Ovary (tissue), 3 donors: ENCODE results near the gene USF2.

ENCODE experiments used
- CTCF ChIP-seq, 3 donors: fragments of 450-650 bp in 2 of 3; fragments of 200-600 bp in 1 of 3; IDR thresholded peaks; one replicate each; pipeline versions ENCODE4 v1.5.1 to v1.8.0; 2016 to 2022; ENCODE audit warnings: antibody characterized with exemption in 3 of 3, mild to moderate bottlenecking in 1 of 3
- EP300 ChIP-seq: sonication (generic); formaldehyde crosslinking; IDR thresholded peaks from one replicate; pipeline ENCODE4 v1.6.1; 2017; ENCODE audit warnings: antibody characterized with exemption
- POLR2A ChIP-seq: fragments of 450-650 bp; IDR thresholded peaks from one replicate; pipeline ENCODE4 v1.6.1; 2017; ENCODE audit warnings: antibody characterized with exemption, mild to moderate bottlenecking, moderate library complexity
- donor health status: DM: no; HTN: no; CAD: no.

- TF ChIP-seq CTCF (IDR thresholded peaks at IDR 0.05) (no peak), EP300 (no peak), POLR2A (no peak)
Observed at GRCh38 chr19:35292421-35293362, 23.9 kb downstream of the USF2 start.
